Memory B cell (primary cell): ENCODE measurements around the gene ZCCHC2.

ENCODE experiments used
- ATAC-seq: fragments of 150-1000 bp; cut with Tn5 transposase; 2 replicates; pipeline ENCODE4 v1.10.0; 2021; ENCODE audit warnings: low read depth, mild to moderate bottlenecking, moderate library complexity
- DNase-seq, 2 donors: peaks; one replicate each; pipeline ENCODE4 v3.0.0; 2022; ENCODE audit warnings: low spot score in 2 of 2
- H3K27ac Mint-ChIP-seq: one replicate; pipeline ENCODE4 v1.8.0; 2022; ENCODE audit warnings: mild to moderate bottlenecking, moderate library complexity, mixed read lengths
- H3K27me3 Mint-ChIP-seq: one replicate; pipeline ENCODE4 v1.8.0; 2022; ENCODE audit warnings: mixed read lengths
- H3K36me3 Mint-ChIP-seq: one replicate; pipeline ENCODE4 v1.8.0; 2022; ENCODE audit warnings: mild to moderate bottlenecking, mixed read lengths
- H3K4me1 Mint-ChIP-seq: one replicate; pipeline ENCODE4 v1.8.0; 2022; ENCODE audit warnings: mixed read lengths
- H3K4me3 Mint-ChIP-seq: one replicate; pipeline ENCODE4 v1.8.0; 2022; ENCODE audit warnings: mild to moderate bottlenecking, moderate library complexity, mixed read lengths
- H3K9me3 Mint-ChIP-seq: one replicate; pipeline ENCODE4 v1.8.0; 2022; ENCODE audit warnings: mixed read lengths

Gene ZCCHC2

DNA sequence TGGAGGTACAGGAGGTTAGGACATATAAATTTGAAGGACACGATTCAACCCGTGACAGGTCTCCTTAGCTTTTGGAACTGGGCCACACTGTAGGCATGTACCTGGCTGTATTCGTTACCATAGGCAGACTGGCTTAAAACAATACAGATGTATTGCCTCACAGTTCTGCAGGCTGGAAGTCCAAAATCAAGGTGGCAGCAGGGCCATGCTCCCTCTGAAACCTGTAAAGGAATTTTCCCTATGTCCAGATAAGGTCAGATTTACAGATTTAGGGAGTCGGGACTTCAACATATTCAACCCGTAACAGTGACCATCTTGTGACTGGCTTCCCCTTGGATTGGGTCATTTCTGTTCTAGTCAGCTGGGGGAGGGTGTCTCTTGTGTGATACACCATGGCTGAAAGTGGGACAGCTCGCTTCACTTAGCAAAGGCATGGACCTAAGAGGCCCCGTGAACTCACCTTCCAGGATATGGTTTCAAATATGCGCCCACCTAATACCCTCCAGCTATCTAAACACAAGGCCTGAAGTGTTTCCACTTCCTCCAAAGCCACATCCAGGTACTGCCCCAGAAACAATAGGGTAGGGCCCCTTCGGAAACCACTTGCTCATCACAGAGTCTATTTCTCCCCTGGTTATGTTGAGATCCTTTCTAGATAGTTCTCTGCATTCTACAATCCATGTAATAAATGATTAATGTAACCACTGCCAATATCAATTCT, 85.0 kb downstream of the ZCCHC2 start:
- Mint-ChIP-seq H3K9me3 (no peaks in the 10 kb centered on the region), H3K27me3 (peaks cover 13% of the 10 kb centered on the region), H3K4me3 (no peak overlapping the region), H3K27ac (no peak overlapping the region), H3K36me3 (no peaks in the 10 kb centered on the region), H3K4me1 (peaks cover 5% of the 10 kb centered on the region)
- ATAC-seq (no peak), DNase-seq (no peak)

GRCh38 chr18:62609764-62610163, 86.9 kb downstream of the ZCCHC2 start:
- no peaks in the 10 kb centered on the region for H3K36me3 Mint-ChIP-seq
- H3K4me1 Mint-ChIP-seq = peaks cover 5% of the 10 kb centered on the region

DNA sequence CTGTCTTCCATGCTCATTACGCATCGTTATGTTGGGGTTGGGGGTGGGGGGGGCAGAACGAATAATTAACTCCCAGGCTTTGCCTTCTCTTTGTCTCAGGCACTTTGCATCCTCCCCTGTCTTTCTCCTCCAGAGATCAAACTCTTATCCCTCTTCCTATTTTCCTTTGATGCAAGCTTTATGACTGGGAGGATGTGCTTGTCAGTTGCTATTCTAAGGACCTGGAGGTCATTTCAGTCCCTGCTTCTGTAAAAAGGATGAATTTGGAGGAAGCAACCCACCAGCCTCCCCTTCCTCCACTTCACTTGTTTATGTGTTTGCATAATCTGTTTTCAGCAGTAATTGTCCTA, 87.5 kb downstream of the ZCCHC2 start:
- no peaks in the 10 kb centered on the region for H3K9me3 Mint-ChIP-seq
- H3K36me3 Mint-ChIP-seq = no peaks in the 10 kb centered on the region
- ATAC-seq (no peak), DNase-seq (no peak)
- H3K4me3 Mint-ChIP-seq = no peak overlapping the region
- peaks cover 8% of the 10 kb centered on the region for H3K27me3 Mint-ChIP-seq
- no peak overlapping the region for H3K27ac Mint-ChIP-seq
- peaks cover 5% of the 10 kb centered on the region for H3K4me1 Mint-ChIP-seq

More at GRCh38 chr18:62609764-62610163, 86.9 kb downstream of the ZCCHC2 start:
- Mint-ChIP-seq H3K9me3 (no peaks in the 10 kb centered on the region), H3K27me3 (peaks cover 6% of the 10 kb centered on the region), H3K4me3 (no peak overlapping the region), H3K27ac (no peak overlapping the region)
- ATAC-seq (no peak), DNase-seq (no peak)

GRCh38 chr18:62610701-62611411, 88.0 kb downstream of the ZCCHC2 start:
- H3K4me1 Mint-ChIP-seq = peaks cover 5% of the 10 kb centered on the region
- H3K9me3 Mint-ChIP-seq = no peaks in the 10 kb centered on the region
- H3K36me3 Mint-ChIP-seq = no peaks in the 10 kb centered on the region
- ATAC-seq (no peak), DNase-seq (no peak)
- no peak overlapping the region for H3K4me3 Mint-ChIP-seq
- H3K27me3 Mint-ChIP-seq = peaks cover 10% of the 10 kb centered on the region
- no peak overlapping the region for H3K27ac Mint-ChIP-seq

DNA sequence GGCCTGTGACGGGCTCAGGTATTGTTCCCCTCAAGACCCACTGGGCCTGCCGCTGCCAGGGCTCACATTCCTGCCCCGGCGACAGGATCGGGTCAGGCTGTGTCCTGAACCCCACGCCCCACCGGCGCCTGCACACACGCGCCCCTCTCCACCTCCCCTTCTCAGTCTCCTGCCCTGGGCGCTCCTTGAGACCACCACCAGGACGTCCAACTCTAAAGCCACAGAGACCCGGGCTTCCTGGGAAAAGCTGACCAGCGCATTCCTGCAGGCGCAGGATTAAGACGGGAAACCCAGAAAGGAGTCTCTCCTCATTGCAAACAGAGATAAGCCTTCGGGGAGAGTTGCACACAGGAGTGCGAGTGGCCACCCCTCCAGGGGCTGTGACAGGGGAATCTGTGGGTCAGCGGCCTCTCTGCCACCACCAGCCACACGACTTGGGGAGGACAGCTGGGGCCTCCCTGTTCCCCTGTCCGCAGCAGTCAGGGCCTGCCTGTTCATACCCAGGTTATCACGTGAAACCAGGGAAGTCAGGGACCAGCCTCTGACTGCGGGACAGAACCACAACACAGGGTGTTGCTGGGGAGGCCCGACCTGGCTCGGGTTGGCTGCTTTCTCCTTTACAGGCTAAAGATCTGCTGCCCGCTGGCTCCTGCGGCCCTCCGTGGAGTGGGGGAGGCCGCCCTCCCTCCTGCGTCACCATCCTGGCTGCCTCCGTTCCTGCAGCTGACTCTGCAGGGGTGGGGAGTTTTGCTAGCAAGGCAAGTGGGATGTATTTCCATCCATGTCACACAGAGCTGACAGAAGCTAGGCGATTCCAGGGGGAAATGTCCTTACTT, 88.8 kb downstream of the ZCCHC2 start:
- no peak overlapping the region for H3K4me3 Mint-ChIP-seq

DNA sequence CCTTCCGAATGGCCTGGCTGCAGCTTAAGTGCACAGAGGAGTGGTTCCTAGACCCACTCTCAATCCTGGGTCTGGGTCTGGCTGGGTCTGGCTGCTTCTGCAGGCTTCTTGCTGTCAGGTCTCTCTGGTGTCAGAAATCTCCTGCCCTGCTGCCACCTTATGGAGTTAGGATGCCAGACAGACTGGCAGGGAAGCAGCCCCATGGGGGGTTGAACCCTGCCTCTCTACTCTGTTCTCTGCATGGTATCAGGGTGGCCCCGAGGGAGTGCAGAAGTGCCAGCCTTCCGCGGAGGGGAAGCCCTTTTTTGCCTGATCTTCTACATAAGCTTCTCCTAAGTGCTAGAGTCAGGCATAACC, 89.4 kb downstream of the ZCCHC2 start:
- ATAC-seq (peak; percentile 10), DNase-seq (no peak)
- no peaks in the 10 kb centered on the region for H3K36me3 Mint-ChIP-seq
- H3K9me3 Mint-ChIP-seq = no peaks in the 10 kb centered on the region
- no peak overlapping the region for H3K27ac Mint-ChIP-seq
- no peak overlapping the region for H3K4me3 Mint-ChIP-seq
- peaks cover 19% of the 10 kb centered on the region for H3K27me3 Mint-ChIP-seq
- H3K4me1 Mint-ChIP-seq = peaks cover 5% of the 10 kb centered on the region

More for the DNA sequence above, 88.8 kb downstream of the ZCCHC2 start:
- ATAC-seq (no peak), DNase-seq (no peak)
- Mint-ChIP-seq H3K36me3 (no peaks in the 10 kb centered on the region), H3K27ac (no peak overlapping the region), H3K27me3 (peaks cover 17% of the 10 kb centered on the region), H3K4me1 (peaks cover 5% of the 10 kb centered on the region), H3K9me3 (no peaks in the 10 kb centered on the region)

GRCh38 chr18:62612776-62613175, 90.0 kb downstream of the ZCCHC2 start:
- H3K36me3 Mint-ChIP-seq = no peaks in the 10 kb centered on the region
- H3K4me3 Mint-ChIP-seq = no peak overlapping the region
- ATAC-seq = peak; percentile 43
- no peaks in the 10 kb centered on the region for H3K9me3 Mint-ChIP-seq
- peaks cover 21% of the 10 kb centered on the region for H3K27me3 Mint-ChIP-seq
- no peak overlapping the region for H3K27ac Mint-ChIP-seq
- H3K4me1 Mint-ChIP-seq = peaks cover 5% of the 10 kb centered on the region
- no peak for DNase-seq

DNA sequence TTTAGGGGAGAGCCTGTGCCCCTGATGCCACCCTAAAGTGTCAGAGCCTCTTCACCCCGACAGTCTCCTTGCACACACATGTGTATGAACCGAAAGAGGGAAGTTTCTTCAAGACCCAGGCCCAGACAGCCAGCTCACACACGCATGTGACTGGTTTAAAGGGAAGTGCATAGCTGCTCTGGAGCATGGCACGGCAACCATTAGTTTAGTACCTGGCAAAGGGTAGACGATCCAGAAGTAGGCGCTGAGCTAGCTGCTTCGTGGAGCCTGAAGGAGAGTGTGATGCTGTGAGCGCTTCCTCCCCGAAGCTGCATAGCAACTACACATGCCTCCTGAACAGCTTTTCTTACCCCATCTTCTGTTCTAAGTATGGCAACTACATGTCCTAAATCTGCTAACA, 91.7 kb downstream of the ZCCHC2 start:
- no peak for DNase-seq
- no peak overlapping the region for H3K27ac Mint-ChIP-seq
- peaks cover 5% of the 10 kb centered on the region for H3K4me1 Mint-ChIP-seq
- H3K9me3 Mint-ChIP-seq = no peaks in the 10 kb centered on the region
- no peak overlapping the region for H3K4me3 Mint-ChIP-seq
- peaks cover 24% of the 10 kb centered on the region for H3K27me3 Mint-ChIP-seq
- ATAC-seq = peak; percentile 48
- H3K36me3 Mint-ChIP-seq = no peaks in the 10 kb centered on the region

DNA sequence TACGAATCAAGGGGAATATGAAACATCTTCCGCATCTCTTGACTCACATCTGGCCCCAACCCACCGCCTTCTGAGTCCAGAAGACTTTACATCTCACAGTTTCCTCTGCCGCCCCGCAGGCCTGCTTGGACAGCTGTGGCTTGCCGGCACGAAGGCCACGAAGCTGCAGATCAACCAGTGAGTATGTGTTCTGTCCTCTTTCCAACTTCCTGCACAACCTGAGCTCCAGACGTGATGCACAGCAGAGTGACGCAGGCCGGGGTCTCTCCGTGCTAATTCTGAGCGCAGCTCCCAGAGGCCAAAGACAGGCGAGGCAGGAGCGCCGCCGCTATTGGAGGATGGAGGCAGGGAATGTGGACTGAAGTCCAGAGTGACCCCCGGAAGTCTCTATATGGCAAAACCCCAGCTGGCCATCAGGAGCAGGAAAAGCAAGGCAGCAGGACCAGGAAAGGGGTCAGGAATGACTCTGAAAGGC, 93.5 kb downstream of the ZCCHC2 start:
- peaks cover 5% of the 10 kb centered on the region for H3K4me1 Mint-ChIP-seq
- H3K9me3 Mint-ChIP-seq = no peaks in the 10 kb centered on the region
- no peaks in the 10 kb centered on the region for H3K36me3 Mint-ChIP-seq
- ATAC-seq (no peak), DNase-seq (no peak)
- no peak overlapping the region for H3K4me3 Mint-ChIP-seq
- no peak overlapping the region for H3K27ac Mint-ChIP-seq
- H3K27me3 Mint-ChIP-seq = peaks cover 23% of the 10 kb centered on the region

DNA sequence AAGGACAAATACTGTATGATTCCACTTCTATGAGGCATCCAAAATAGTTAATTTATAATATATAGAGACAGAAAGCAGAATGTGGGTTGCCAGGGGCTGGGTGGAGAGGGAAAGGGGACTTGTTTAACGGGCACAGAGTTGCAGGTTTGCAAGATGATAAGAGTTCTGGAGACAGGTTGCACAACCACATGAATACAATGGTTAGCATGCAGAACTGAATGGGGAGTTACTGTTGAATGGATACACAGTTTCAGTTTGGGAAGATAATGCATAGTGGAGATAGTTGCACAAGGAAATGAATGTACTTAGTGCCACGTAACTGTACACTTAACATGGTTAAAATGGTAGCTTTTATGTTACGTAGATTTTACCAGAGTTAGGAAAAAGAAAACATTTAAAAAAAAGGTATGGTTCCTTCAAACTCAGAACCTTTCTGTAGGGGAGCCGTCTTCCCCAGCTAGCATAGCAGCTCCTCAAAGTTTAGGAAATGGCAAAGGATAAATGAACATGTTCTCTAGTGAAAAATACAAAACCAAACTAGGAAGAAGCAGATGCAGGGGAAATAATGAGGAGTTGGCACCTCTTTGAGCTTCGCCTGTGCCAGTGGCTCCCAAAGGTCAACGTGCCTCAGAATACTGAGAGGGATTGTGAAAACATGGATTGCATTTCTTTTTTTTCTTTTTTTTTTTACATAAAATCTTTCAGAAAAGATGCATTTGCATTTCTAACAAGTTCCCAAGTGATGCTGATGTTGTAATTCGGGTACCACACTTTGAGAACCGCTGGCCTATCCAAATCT, 95.2 kb downstream of the ZCCHC2 start:
- peaks cover 20% of the 10 kb centered on the region for H3K27me3 Mint-ChIP-seq
- no peak overlapping the region for H3K27ac Mint-ChIP-seq
- ATAC-seq = no peak
- no peaks in the 10 kb centered on the region for H3K9me3 Mint-ChIP-seq
- H3K36me3 Mint-ChIP-seq = no peaks in the 10 kb centered on the region
- no peaks in the 10 kb centered on the region for H3K4me1 Mint-ChIP-seq
- DNase-seq = no peak
- H3K4me3 Mint-ChIP-seq = no peak overlapping the region

DNA sequence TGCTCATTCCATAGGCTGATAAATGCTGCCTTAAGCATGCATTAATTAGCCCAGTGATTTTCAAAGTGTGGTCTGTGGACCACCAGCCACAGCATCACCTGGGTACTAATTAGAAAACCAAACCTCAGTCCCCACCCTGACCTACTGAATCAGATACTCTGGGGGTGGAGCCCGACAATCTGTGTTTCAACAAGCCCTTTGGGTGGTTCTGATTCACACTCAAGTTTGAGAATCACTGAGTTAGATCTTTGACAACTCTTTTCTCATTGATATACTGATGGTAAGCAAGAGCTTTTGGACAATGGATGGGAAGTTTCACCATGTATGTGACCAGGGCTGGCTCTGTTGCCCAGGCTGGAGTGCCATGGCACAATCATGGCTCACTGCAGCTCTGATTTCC, 95.9 kb downstream of the ZCCHC2 start:
- Mint-ChIP-seq H3K4me1 (no peaks in the 10 kb centered on the region), H3K4me3 (no peak overlapping the region), H3K36me3 (no peaks in the 10 kb centered on the region), H3K9me3 (no peaks in the 10 kb centered on the region), H3K27me3 (peaks cover 21% of the 10 kb centered on the region), H3K27ac (no peak overlapping the region)
- ATAC-seq (no peak), DNase-seq (no peak)

DNA sequence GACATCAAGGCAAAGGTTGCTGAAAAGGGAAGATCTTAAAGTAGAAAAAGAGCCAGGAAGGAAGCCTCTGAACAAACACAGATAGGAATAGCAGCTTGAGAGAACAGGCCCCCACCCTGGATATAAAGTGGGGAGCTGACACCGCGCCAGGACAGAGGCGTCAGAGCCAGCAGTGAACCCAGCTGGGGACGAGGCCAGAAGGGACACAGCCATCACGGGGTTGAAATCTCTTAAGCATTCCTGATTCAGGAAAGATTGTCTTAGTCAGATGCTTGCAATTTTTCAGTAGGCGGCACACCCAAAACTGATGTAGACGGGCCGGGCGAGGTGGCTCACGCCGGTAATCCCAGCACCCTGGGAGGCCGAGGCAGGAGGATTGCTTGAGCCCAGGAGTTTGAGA, 98.7 kb downstream of the ZCCHC2 start:
- no peak for DNase-seq
- Mint-ChIP-seq H3K4me1 (no peaks in the 10 kb centered on the region), H3K36me3 (no peaks in the 10 kb centered on the region), H3K9me3 (no peaks in the 10 kb centered on the region), H3K27me3 (peaks cover 11% of the 10 kb centered on the region), H3K27ac (no peak overlapping the region), H3K4me3 (no peak overlapping the region)
- no peak for ATAC-seq

DNA sequence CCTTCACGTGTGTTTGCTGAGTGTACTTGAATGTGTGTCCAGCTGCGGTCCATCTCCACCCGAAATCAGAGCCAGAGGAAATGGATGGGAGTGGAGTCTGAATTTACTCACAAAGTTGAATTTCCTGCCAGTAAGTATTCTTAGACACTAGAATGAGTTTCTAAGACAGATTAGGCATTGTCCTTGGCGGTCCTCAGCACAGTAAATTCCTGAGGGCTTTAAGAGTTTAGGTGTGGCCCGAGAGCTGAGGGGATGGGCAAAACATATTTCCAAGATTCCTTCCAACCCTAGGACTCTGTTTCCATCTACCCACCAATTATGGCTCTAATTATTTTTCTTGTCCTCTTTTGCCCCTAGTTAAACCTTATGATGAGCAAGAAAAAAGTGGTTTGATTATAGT, 102.2 kb downstream of the ZCCHC2 start:
- DNase-seq = no peak
- peaks cover 3% of the 10 kb centered on the region for H3K27me3 Mint-ChIP-seq
- no peak for ATAC-seq
- no peaks in the 10 kb centered on the region for H3K4me1 Mint-ChIP-seq
- H3K4me3 Mint-ChIP-seq = no peak overlapping the region
- H3K9me3 Mint-ChIP-seq = peaks cover 3% of the 10 kb centered on the region
- no peaks in the 10 kb centered on the region for H3K36me3 Mint-ChIP-seq
- no peak overlapping the region for H3K27ac Mint-ChIP-seq
